Measurements from ENCODE around the gene RBFOX1.

DNA sequence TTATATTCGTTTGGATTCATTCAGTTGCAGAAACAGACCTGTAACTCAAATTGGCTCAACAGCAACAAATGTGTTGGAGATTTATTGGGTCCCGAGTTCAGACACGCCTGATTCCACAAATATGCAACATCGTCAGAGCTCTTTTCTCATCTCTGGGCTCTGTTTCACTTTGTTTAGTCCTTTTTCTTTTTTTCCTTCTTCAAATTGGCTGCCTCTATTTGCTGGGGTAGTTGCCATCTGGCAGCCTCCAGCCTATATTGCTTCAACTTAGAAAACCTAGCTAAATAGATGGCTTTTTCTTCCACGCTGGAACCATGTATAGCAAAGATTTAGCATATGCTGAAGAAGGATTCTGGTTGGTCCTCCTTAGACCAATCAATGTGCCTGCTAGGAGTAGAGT, 398.5 kb downstream of the RBFOX1 start:
- TF ChIP-seq, protein P1, sequence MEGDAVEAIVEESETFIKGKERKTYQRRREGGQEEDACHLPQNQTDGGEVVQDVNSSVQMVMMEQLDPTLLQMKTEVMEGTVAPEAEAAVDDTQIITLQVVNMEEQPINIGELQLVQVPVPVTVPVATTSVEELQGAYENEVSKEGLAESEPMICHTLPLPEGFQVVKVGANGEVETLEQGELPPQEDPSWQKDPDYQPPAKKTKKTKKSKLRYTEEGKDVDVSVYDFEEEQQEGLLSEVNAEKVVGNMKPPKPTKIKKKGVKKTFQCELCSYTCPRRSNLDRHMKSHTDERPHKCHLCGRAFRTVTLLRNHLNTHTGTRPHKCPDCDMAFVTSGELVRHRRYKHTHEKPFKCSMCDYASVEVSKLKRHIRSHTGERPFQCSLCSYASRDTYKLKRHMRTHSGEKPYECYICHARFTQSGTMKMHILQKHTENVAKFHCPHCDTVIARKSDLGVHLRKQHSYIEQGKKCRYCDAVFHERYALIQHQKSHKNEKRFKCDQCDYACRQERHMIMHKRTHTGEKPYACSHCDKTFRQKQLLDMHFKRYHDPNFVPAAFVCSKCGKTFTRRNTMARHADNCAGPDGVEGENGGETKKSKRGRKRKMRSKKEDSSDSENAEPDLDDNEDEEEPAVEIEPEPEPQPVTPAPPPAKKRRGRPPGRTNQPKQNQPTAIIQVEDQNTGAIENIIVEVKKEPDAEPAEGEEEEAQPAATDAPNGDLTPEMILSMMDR (IDR thresholded peaks at IDR 0.05): no peak
- TF ChIP-seq POLR2A (IDR thresholded peaks at IDR 0.05): no peak
- TF ChIP-seq EP300 (IDR thresholded peaks at IDR 0.05): no peak

Data from ovary (tissue), 3 donors.